HG02938 (cell line): ENCODE measurements around the gene LZTFL1.
"Not testable (repeated sequence)": the region's sequence is repeated elsewhere in the genome, so short reads cannot be mapped to it uniquely, and the experiment has no call there.

Source experiments
- ATAC-seq: cut with Tn5 transposase; IDR thresholded peaks from one replicate; pipeline ENCODE4 v1.9.1; 2021; ENCODE audit warnings: mild to moderate bottlenecking, moderate library complexity; ENCODE audit not compliant: unreplicated experiment

LZTFL1 gene

DNA sequence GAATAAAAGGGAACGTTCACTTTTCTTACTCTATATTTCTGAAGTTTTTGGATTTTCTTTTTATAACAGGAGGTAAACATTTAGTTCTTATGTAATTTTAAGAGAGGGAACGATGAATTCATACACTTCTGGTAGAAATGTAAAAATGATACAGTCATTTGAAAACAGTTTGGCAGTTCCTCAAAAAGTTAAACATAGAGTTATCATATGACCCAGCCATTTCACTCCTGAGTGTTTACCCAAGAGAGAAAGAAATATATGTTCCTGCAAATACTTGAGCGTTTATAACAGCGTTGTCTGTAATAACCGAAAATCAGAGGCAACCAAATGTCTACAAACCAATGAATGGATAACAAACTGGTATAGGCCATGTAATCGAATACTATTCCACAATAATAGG lies 23.6 kb upstream of the LZTFL1 start:
- ATAC-seq = no peak

DNA sequence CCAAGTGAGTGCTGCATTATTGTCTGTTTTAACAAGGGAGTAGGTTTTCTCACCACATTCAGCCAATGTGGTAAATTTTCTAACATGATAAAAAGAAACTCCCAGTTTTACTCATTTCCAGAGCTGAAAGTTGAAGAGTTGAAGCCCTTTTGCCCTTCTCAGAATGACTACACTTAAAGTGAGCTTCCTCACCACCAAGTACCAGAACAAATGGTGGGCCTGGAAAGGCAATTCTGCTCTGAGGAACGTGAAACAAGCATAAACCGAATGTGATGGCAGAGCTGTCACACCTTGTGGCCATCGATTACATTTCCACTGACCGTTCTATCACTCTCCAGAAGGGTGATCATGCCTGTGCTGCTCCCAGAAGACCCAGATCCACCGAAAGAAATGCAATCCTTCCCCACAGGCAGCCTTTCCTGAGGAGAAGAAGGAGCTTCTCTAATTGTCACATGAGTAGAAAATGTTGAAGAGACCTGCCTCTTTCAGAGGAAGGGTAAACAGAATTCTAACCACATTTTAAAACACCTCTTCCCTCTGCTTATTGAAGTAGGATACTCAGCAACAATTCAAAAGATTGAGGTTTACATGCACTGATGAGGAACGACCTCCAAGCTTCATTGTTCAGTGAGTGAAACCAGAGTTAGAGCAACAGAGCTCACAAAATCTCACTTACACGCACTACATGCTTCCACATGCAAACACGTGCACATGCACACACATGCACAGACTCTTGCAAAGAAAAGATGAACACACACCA lies 23.0 kb upstream of the LZTFL1 start:
- peak; percentile 83 for ATAC-seq

- ATAC-seq = no peak
Measured at GRCh38 chr3:45861043-45861719, 19.3 kb upstream of the LZTFL1 start.

- ATAC-seq = no peak
Measured at GRCh38 chr3:45860481-45860880, 18.6 kb upstream of the LZTFL1 start.

GRCh38 chr3:45858809-45859543 lies 17.1 kb upstream of the LZTFL1 start:
- no peak for ATAC-seq

GRCh38 chr3:45857024-45857423 lies 15.1 kb upstream of the LZTFL1 start:
- not testable (repeated sequence) for ATAC-seq

DNA sequence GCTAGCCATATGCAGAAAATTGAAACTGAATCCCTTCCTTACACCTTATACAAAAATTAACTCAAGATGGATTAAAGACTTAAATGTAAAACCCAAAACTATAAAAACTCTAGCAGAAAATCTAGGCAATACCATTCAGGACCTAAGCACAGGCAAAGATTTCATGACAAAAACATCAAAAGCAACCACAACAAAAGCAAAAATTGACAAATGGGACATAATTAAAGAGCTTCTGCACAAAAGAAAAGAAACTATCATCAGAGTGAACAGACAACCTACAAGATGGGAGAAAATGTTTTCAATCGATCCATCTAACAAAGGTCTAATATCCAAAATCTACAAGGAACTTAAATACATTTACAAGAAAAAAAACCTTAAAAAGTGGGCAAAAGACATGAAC lies 14.4 kb upstream of the LZTFL1 start:
- ATAC-seq = not testable (repeated sequence)

DNA sequence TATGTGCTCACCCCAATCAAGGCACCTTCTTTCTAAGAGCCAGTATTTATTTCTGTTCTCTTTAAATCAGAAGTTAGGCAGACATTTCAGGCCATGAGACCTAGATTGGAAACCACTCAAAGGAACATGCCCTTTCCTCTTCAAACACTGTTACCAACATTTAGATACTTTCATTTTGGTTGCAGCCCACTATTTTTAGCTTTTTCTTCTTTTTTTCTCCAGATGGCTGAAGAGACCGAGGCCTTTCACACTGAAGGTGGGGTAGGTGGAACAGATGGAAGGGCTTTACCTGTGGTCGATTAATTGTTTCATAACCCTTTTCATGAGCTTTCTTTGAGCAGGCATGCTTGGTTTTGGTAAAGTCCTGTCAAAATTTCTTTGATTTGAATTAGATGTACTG lies 10.9 kb upstream of the LZTFL1 start:
- ATAC-seq = no peak

GRCh38 chr3:45848392-45848791 lies 6.5 kb upstream of the LZTFL1 start:
- no peak for ATAC-seq

DNA sequence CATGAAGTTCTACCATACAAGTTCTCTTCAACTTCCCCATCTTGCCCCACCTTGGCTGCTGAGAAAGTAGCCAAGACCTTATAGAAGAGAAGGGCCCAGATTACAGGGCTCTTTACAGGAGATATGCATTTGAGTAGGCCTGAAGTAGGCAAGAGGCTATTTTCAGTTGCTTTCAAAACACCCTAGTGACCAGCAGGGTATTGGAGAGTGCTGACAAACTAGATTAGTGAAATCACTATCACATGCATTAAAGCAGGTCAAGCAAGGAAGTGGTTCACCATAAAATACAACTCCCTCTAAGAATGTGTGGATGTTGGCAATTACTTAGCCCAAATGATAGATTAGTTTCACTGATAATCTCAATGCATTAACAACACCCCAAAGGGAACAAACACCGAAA lies 2.7 kb upstream of the LZTFL1 start:
- ATAC-seq = no peak

DNA sequence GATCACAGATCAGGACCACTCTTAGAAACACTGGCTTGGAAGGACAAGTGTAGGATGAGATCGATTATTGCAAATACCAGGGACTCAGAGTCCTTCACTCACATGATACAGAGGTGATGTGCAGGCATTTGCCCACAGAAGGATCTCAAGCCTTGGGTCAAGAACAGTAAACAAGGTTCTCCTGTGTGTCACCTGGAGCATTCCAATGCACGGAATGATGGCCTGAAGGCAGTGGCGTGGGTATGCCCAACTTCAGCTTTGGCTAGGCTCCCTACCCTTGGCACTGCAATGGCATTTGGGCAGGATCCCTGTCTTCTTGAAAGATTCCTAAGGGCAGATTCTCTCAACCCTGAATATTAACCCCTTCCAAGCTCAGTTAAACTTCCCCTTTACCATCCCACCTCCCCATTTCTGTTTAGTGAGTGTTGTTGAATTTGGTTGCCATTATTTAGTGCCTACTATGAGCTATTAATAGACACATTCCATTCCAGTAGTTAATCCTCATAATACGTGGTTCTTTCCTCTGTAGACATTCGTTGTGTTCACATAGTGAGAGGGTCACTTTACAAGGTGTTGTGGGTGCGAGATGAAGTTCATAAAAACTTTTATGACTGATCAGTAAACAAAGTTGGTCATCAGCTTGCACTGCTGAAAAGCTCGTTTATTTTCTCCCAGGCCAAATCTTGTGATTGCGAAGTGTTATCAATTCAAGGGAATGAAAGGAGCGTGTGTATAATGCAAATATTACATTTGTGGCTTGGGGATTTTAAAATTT lies 1.1 kb upstream of the LZTFL1 start:
- no peak for ATAC-seq

GRCh38 chr3:45841420-45841756 lies 531 bp downstream of the LZTFL1 start:
- peak; percentile 22 for ATAC-seq

- ATAC-seq = no peak
Measured at GRCh38 chr3:45838466-45838865, 3.5 kb downstream of the LZTFL1 start.

DNA sequence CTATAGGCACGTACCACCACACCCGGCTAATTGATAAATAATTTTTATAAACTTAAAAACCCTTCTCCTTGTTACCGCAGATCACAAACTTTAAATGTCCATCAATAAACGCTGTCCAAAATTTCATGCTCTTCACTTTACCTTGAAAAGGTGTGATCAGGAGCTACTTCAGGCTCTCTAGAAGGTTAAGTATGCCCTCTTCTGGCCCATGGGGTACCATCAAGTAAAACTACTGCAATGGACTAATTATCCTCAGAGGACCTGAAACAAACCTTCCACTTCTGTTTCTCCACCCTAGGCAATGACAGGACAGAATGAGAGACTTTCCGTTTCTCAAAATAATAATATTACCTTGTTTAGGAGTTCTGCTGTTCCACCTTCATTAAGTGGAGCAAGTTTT lies 9.2 kb downstream of the LZTFL1 start:
- ATAC-seq = no peak

DNA sequence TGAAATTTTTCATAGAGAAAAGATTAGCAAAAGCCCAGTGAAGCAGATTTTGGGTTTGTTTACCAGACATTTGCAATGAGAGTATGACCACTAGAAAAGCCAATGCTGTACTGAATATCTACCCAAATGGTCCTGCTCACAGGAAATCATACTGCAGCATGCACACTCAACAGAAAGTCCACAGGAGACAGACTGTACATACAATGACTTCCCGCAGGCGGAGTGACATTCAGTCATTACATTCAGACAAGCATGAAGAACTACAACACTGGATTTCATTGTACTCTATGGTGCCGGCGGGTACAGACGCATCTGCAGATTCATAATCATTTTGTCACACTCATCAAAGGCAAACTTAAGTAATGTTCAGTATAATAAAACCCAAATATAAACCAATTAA lies 11.8 kb downstream of the LZTFL1 start:
- no peak for ATAC-seq

GRCh38 chr3:45826908-45827307 lies 15.0 kb downstream of the LZTFL1 start:
- no peak for ATAC-seq

DNA sequence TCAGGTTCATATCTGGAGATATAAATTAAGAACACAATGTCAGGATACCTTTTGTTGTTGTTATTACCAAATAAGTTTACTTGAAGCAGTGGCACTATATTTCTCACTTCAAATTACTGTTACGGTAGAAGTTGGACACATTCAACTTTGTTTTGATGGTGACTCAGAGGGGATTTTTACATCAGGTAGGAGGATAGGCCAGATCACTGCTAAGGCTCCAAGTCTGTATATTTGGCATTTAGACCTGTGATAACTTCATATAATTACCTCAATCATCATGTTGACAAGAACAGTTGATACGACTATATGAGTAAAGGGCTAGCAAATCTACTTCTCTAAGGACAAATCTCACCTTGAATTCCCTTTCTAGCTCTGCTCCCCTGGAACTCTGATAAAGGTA lies 15.6 kb downstream of the LZTFL1 start:
- no peak for ATAC-seq

GRCh38 chr3:45821127-45821526 lies 20.8 kb downstream of the LZTFL1 start:
- no peak for ATAC-seq

DNA sequence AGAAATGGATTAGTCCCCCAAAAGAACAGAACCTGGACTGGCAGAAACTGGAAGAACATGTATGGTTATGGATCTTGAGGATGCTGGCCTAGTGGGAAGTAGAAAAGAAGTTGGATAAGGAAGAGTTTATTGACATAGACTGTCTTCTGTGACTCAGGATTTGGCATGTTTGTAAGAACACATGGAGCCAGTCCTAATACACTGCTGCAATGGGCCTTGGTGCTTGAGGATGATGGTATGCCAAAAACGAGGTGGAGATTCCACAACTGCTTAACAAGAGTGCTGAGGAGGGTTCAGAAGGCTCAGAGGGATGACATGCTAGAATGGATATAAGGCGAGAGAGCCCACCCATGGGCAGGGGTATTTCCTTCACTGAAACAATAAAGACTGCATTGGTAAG lies 22.4 kb downstream of the LZTFL1 start:
- no peak for ATAC-seq

DNA sequence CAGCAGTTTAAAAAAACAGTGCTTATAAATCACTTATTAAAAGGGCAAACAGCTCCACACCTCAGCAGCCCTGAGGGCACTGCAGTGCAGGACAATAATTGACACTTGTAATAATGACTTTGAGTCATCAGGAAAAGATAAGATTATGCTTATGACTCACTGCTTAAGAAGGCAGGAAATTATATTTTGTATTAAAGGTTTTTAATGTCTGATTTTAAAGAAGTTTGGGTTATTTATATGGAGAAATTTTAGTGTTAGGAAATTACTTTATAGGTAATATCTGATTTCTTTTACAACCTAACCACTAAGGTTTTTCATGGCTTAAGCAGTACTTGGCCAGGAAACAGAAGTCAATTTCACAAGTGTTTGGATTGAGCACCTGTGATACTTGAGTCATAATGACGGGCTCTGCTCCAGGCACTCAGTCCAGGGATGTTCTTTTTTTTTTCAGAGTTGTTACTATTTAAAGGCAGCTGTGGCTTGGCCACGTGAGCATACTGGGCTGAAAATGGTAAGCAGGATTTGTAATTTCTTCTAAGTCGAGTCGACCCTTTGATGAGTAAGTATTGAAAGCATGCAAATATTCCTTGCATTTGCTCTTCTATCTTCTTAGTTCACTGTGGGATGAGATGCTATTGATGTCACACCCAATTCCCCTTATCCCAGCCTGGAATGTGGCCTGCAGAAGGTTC lies 23.9 kb downstream of the LZTFL1 start:
- no peak for ATAC-seq

DNA sequence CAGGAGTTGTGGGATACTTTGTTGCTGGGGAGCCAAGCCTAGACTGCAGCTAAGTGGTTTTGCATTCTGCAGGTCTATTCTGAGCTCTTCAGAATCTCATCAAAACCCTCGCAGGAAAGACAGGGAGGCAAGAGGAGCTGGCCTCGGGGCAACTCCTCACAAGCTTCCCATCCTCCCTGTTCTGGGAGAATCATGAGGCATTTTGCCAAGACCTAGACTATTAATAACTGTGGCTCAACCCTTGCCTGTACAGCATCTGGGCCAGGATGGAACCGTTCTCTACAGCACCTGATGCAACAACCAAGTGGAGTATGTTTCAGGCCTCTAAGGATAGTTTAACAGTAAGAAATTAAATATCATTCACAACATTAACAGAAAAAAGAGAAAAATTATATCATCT lies 25.4 kb downstream of the LZTFL1 start:
- ATAC-seq = no peak
